Kidney epithelial cell (primary cell): ENCODE results near the gene FOXQ1. TPM values are rescaled to one million over a fixed set of nuclear protein-coding genes. Genes with fewer than 3 reads are reported as not detected.

ENCODE experiments used
- DNase-seq: peaks from one replicate; pipeline ENCODE4 v3.0.0-alpha.2; 2010; ENCODE audit warnings: low read depth
- H3K27me3 ChIP-seq: 2 replicates; pipeline ENCODE4 v1.6.0; 2011; ENCODE audit warnings: low read length; ENCODE audit not compliant: control insufficient read depth, insufficient read depth
- H3K36me3 ChIP-seq: 2 replicates; pipeline ENCODE4 v1.5.1; 2011; ENCODE audit warnings: low read length; ENCODE audit not compliant: control insufficient read depth, insufficient read depth
- H3K4me3 ChIP-seq: 2 replicates; pipeline ENCODE4 v1.5.1; 2011; ENCODE audit warnings: low read depth, mild to moderate bottlenecking, control low read depth, low read length
- CTCF ChIP-seq: IDR thresholded peaks from 2 replicates; pipeline ENCODE4 v1.5.1; 2011; ENCODE audit warnings: mild to moderate bottlenecking, moderate library complexity, low read length, control low read depth, inconsistent platforms; ENCODE audit not compliant: insufficient read depth, poor library complexity, severe bottlenecking
- total RNA-seq: library from RNA; depleted of rRNA; stranded (reverse); fragments of >200 nt; gene quantifications from 2 replicates; pipeline ENCODE4 v1.2.3, GENCODE V29; 2015

The FOXQ1 gene
- 6.8 and 6.9 TPM in 2 replicates for total RNA-seq

- peak within 1 kb of the TSS; percentile 52 for H3K4me3 ChIP-seq
- H3K27me3 ChIP-seq, result peaks cover 29% of the 10 kb centered on the region
- no peaks in the 10 kb centered on the region for H3K36me3 ChIP-seq
- TF ChIP-seq CTCF, result no peak
- DNase-seq, result no peak
Measured at GRCh38 chr6:1311400-1312202, at the start of gene FOXQ1. FOXQ1 (plus strand) TSS chr6:1312098; CDS start chr6:1312705, 607 bp downstream.

GRCh38 chr6:1262704-1263038 is 49.2 kb upstream of the FOXQ1 start:
- Histone ChIP-seq H3K27me3 (no peaks in the 10 kb centered on the region), H3K36me3 (no peaks in the 10 kb centered on the region), H3K4me3 (no peak overlapping the region)
- no peak for TF ChIP-seq CTCF
- no peak for DNase-seq

- no peak for DNase-seq
- no peaks in the 10 kb centered on the region for H3K27me3 ChIP-seq
Measured at GRCh38 chr6:1263039-1263849, 48.7 kb upstream of the FOXQ1 start.

GRCh38 chr6:1263850-1264377 is 48.0 kb upstream of the FOXQ1 start:
- no peak for DNase-seq
- H3K27me3 ChIP-seq, result no peaks in the 10 kb centered on the region
- no peak overlapping the region for H3K4me3 ChIP-seq
- H3K36me3 ChIP-seq, result no peaks in the 10 kb centered on the region
- no peak for TF ChIP-seq CTCF

More at GRCh38 chr6:1263039-1263849, 48.7 kb upstream of the FOXQ1 start:
- H3K36me3 ChIP-seq, result no peaks in the 10 kb centered on the region
- TF ChIP-seq CTCF, result no peak
- no peak overlapping the region for H3K4me3 ChIP-seq

- TF ChIP-seq CTCF, result no peak
- no peak for DNase-seq
- Histone ChIP-seq H3K4me3 (no peak overlapping the region), H3K27me3 (no peaks in the 10 kb centered on the region), H3K36me3 (no peaks in the 10 kb centered on the region)
Measured at GRCh38 chr6:1264619-1265445, 47.1 kb upstream of the FOXQ1 start.
